Gastrocnemius medialis (tissue), 4 donors: ENCODE measurements around the gene MMP17.

Source experiments
- POLR2A ChIP-seq, 2 donors: fragments of 450-650 bp; IDR thresholded peaks; one replicate each; pipeline ENCODE4 v1.6.1; 2017; ENCODE audit warnings: antibody characterized with exemption in 2 of 2, mild to moderate bottlenecking in 2 of 2, moderate library complexity in 2 of 2
- TF ChIP-seq, protein P1 (sequence below), 5 experiments: fragments of 450-650 bp in 3 of 5; fragments of 200-600 bp in 2 of 5; sonication (generic) in 2 of 5; IDR thresholded peaks in 4 of 5; conservative IDR thresholded peaks in 1 of 5; 1 replicate in 4 of 5; 2 replicates in 1 of 5; pipeline ENCODE4 v1.5.1; 2016 to 2019; ENCODE audit warnings: antibody characterized with exemption in 5 of 5, mild to moderate bottlenecking in 3 of 5, moderate library complexity in 3 of 5

DNA sequence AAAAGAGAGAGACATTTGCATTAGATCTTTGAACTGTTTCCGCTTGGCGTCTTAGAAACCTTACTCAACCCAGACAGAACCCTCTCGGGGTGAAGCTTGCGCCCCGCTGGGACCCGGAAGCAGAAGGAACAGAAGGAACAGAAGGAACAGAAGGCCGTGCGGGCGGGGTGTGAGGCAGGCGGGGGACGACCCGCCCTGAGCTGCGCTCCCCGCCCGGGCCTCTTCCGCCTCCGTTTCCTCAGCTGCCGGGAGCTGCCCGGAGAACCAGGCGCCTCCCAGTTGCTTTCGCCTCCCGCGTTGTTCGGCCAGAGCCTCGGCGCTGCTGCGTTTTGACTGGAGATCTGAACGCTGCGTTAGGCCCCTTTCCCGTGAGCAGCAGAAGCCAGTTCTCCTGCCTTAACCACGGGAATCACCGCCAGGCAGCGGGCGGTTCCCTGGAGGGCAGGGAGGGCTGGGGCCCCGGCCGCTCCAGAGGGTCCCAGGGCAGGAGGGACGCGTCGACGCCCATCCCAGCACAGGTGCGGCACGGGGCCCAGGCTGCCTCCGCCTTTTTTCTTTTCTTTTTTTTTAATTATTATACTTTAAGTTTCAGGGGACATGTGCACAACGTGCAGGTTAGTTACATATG, 19.3 kb upstream of the MMP17 start:
- TF ChIP-seq, protein P1, sequence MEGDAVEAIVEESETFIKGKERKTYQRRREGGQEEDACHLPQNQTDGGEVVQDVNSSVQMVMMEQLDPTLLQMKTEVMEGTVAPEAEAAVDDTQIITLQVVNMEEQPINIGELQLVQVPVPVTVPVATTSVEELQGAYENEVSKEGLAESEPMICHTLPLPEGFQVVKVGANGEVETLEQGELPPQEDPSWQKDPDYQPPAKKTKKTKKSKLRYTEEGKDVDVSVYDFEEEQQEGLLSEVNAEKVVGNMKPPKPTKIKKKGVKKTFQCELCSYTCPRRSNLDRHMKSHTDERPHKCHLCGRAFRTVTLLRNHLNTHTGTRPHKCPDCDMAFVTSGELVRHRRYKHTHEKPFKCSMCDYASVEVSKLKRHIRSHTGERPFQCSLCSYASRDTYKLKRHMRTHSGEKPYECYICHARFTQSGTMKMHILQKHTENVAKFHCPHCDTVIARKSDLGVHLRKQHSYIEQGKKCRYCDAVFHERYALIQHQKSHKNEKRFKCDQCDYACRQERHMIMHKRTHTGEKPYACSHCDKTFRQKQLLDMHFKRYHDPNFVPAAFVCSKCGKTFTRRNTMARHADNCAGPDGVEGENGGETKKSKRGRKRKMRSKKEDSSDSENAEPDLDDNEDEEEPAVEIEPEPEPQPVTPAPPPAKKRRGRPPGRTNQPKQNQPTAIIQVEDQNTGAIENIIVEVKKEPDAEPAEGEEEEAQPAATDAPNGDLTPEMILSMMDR (IDR thresholded peaks at IDR 0.05 in 4 of 5, conservative IDR thresholded peaks at IDR 0.05 in 1 of 5): no peak
- TF ChIP-seq POLR2A (IDR thresholded peaks at IDR 0.05): no peak
